Measurements from ENCODE around the gene MEIOB.

DNA sequence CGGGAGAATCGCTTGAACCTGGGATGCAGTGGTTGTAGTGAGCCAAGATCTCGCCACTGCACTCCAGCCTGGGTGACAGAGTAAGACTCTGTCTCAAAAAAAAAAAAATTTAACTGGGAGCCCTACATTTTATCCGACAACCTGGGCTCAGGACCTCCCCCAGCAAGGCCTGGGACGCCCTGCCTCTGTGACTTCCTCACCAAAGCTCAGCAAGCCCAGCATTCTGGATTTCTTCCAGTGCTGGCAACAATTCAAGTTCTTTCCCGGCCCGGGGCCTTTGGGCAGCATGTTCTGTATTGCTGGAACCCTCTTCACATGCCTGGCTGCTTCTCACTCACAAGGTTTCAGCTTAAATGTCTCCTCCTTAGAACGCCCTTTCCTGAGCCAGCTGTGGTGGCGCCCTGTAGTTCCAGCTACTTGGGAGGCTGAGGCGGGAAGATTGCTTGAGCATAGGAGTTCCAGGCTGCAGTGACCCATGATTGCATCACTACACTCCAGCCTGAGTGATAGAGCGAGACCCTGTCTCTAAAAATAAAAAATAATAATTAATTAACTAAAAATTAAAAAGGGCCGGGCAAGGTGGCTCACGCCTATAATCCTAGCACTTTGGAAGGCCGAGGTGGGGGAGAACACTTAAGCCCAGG is 15.9 kb upstream of the MEIOB start:
- TF ChIP-seq, protein P1, sequence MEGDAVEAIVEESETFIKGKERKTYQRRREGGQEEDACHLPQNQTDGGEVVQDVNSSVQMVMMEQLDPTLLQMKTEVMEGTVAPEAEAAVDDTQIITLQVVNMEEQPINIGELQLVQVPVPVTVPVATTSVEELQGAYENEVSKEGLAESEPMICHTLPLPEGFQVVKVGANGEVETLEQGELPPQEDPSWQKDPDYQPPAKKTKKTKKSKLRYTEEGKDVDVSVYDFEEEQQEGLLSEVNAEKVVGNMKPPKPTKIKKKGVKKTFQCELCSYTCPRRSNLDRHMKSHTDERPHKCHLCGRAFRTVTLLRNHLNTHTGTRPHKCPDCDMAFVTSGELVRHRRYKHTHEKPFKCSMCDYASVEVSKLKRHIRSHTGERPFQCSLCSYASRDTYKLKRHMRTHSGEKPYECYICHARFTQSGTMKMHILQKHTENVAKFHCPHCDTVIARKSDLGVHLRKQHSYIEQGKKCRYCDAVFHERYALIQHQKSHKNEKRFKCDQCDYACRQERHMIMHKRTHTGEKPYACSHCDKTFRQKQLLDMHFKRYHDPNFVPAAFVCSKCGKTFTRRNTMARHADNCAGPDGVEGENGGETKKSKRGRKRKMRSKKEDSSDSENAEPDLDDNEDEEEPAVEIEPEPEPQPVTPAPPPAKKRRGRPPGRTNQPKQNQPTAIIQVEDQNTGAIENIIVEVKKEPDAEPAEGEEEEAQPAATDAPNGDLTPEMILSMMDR (IDR thresholded peaks at IDR 0.05; ENCODE audit: low read depth, low read length), result no peak
- no peak for TF ChIP-seq EZH2phosphoT487 (IDR thresholded peaks at IDR 0.05; ENCODE audit: low read depth)

Measured in OCI-LY3 (cell line).